Heart left ventricle (tissue), 13 donors: ENCODE data around the gene TSSK3.

ENCODE experiments used
- POLR2A ChIP-seq, 2 donors: fragments of 450-650 bp; IDR thresholded peaks; one replicate each; pipeline ENCODE4 v1.6.1; 2017; ENCODE audit warnings: antibody characterized with exemption in 2 of 2, mild to moderate bottlenecking in 2 of 2, moderate library complexity in 2 of 2
- TF ChIP-seq, protein P1 (sequence below), 12 donors: fragments of 200-600 bp; sonication (generic) in 4 of 12; IDR thresholded peaks; one replicate each; pipeline versions ENCODE4 v1.5.0 to v1.8.0; 2018 to 2022; ENCODE audit warnings: antibody characterized with exemption in 12 of 12, mild to moderate bottlenecking in 5 of 12
- donor health status: ischemic (EF 13 %, LVEDD 7.1; RV severe dilation, severe dysfunction).
- donor health status: DM: no; HTN: yes; CAD: no.
- donor health status: DM: no; HTN: no; CAD: no.
- donor health status: ischemic (EF 25% LVEDD 6.9; RV normal size, moderate dysfunction).
- donor health status: ischemic (EF 25% LVEDD 5.7; RV mildly dilated, moderate dysfunction).
- donor health status: ischemic (EF 35%, LVEDD 5.7; RV mildly dilated, moderate dysfunction).
- donor health status: nonischemic (EF 11% LVEDD 7.7; RV severe dilation, severe dysfunction).
- donor health status: DM: yes; HTN: yes; CAD: no.
- donor health status: PGD.
- donor health status: ischemic (EF 29% LVEDD 5.4; RV normal size, mild dysfunction).
- donor health status: nonischemic (EF 23%, LVEDD 6.1; RV moderate dilation, normal function).

DNA sequence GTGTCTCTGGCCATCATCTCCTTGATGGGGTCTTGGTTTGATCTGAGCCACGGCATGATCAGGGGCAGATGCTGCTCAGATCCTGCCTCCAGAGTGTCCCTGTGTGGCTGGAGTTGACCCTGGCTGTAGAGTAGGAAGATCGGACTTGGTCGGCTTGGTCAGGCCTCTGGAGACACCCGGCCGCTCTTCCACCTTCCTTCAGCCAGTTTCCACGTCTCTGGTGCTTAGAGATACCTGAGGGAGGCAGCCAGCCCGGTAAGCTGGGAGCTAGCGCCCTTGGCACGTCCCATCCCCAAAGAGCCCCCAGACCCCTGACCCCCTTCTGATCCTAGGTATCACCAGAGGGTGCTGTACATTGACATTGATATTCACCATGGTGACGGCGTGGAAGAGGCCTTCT, 35.1 kb upstream of the TSSK3 start:
- TF ChIP-seq POLR2A (IDR thresholded peaks at IDR 0.05): no peak
- TF ChIP-seq, protein P1, sequence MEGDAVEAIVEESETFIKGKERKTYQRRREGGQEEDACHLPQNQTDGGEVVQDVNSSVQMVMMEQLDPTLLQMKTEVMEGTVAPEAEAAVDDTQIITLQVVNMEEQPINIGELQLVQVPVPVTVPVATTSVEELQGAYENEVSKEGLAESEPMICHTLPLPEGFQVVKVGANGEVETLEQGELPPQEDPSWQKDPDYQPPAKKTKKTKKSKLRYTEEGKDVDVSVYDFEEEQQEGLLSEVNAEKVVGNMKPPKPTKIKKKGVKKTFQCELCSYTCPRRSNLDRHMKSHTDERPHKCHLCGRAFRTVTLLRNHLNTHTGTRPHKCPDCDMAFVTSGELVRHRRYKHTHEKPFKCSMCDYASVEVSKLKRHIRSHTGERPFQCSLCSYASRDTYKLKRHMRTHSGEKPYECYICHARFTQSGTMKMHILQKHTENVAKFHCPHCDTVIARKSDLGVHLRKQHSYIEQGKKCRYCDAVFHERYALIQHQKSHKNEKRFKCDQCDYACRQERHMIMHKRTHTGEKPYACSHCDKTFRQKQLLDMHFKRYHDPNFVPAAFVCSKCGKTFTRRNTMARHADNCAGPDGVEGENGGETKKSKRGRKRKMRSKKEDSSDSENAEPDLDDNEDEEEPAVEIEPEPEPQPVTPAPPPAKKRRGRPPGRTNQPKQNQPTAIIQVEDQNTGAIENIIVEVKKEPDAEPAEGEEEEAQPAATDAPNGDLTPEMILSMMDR (IDR thresholded peaks at IDR 0.05): no peak
